HEK293 (cell line): ENCODE measurements around the gene CSF3.

Experiments used
- ZNF335 ChIP-seq: fragments of 450-650 bp; formaldehyde crosslinking; conservative IDR thresholded peaks from 2 replicates; pipeline ENCODE4 v1.5.1; 2016; ENCODE audit warnings: missing biosample characterization, missing genetic modification characterization
- TF ChIP-seq, protein P1 (sequence below): fragments of 450-650 bp; formaldehyde crosslinking; IDR thresholded peaks from 2 replicates; pipeline ENCODE4 v1.5.1; 2016; ENCODE audit warnings: missing biosample characterization, missing genetic modification characterization
- TF ChIP-seq, protein P2 (sequence below): fragments of 450-650 bp; formaldehyde crosslinking; IDR thresholded peaks from 2 replicates; pipeline ENCODE4 v1.5.0; 2017; ENCODE audit warnings: missing biosample characterization, missing genetic modification characterization, borderline replicate concordance
- TF ChIP-seq, protein P3 (sequence below): fragments of 450-650 bp; formaldehyde crosslinking; IDR thresholded peaks from 2 replicates; pipeline ENCODE4 v1.5.1; 2016; ENCODE audit warnings: missing biosample characterization, missing genetic modification characterization

GRCh38 chr17:40022961-40023541 is 7.8 kb downstream of the CSF3 start:
- no peak for TF ChIP-seq ZNF335 (tag by site-specific recombination)
- TF ChIP-seq, protein P1, sequence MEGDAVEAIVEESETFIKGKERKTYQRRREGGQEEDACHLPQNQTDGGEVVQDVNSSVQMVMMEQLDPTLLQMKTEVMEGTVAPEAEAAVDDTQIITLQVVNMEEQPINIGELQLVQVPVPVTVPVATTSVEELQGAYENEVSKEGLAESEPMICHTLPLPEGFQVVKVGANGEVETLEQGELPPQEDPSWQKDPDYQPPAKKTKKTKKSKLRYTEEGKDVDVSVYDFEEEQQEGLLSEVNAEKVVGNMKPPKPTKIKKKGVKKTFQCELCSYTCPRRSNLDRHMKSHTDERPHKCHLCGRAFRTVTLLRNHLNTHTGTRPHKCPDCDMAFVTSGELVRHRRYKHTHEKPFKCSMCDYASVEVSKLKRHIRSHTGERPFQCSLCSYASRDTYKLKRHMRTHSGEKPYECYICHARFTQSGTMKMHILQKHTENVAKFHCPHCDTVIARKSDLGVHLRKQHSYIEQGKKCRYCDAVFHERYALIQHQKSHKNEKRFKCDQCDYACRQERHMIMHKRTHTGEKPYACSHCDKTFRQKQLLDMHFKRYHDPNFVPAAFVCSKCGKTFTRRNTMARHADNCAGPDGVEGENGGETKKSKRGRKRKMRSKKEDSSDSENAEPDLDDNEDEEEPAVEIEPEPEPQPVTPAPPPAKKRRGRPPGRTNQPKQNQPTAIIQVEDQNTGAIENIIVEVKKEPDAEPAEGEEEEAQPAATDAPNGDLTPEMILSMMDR (tag by site-specific recombination): no peak
- TF ChIP-seq, protein P2, sequence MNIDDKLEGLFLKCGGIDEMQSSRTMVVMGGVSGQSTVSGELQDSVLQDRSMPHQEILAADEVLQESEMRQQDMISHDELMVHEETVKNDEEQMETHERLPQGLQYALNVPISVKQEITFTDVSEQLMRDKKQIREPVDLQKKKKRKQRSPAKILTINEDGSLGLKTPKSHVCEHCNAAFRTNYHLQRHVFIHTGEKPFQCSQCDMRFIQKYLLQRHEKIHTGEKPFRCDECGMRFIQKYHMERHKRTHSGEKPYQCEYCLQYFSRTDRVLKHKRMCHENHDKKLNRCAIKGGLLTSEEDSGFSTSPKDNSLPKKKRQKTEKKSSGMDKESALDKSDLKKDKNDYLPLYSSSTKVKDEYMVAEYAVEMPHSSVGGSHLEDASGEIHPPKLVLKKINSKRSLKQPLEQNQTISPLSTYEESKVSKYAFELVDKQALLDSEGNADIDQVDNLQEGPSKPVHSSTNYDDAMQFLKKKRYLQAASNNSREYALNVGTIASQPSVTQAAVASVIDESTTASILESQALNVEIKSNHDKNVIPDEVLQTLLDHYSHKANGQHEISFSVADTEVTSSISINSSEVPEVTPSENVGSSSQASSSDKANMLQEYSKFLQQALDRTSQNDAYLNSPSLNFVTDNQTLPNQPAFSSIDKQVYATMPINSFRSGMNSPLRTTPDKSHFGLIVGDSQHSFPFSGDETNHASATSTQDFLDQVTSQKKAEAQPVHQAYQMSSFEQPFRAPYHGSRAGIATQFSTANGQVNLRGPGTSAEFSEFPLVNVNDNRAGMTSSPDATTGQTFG (tag by site-specific recombination): no peak
- TF ChIP-seq, protein P3, sequence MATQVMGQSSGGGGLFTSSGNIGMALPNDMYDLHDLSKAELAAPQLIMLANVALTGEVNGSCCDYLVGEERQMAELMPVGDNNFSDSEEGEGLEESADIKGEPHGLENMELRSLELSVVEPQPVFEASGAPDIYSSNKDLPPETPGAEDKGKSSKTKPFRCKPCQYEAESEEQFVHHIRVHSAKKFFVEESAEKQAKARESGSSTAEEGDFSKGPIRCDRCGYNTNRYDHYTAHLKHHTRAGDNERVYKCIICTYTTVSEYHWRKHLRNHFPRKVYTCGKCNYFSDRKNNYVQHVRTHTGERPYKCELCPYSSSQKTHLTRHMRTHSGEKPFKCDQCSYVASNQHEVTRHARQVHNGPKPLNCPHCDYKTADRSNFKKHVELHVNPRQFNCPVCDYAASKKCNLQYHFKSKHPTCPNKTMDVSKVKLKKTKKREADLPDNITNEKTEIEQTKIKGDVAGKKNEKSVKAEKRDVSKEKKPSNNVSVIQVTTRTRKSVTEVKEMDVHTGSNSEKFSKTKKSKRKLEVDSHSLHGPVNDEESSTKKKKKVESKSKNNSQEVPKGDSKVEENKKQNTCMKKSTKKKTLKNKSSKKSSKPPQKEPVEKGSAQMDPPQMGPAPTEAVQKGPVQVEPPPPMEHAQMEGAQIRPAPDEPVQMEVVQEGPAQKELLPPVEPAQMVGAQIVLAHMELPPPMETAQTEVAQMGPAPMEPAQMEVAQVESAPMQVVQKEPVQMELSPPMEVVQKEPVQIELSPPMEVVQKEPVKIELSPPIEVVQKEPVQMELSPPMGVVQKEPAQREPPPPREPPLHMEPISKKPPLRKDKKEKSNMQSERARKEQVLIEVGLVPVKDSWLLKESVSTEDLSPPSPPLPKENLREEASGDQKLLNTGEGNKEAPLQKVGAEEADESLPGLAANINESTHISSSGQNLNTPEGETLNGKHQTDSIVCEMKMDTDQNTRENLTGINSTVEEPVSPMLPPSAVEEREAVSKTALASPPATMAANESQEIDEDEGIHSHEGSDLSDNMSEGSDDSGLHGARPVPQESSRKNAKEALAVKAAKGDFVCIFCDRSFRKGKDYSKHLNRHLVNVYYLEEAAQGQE (tag by site-specific recombination): no peak
